Common myeloid progenitor, CD34-positive (primary cell): ENCODE measurements around the gene ERMN.
A peak's percentile ranks its signal among the peaks of the same experiment; 100 is the strongest.

Source experiments
- CTCF ChIA-PET: fragments of 350-600 bp; sonication (Branson Sonifier 250); formaldehyde crosslinking; loops from one replicate; lab custom pipeline; 2021; ENCODE audit warnings: antibody characterized with exemption; lab: Charles Lee
- POLR2A ChIA-PET: fragments of 350-600 bp; sonication (Branson Sonifier 250); formaldehyde crosslinking; loops from one replicate; lab custom pipeline; 2021; ENCODE audit warnings: antibody characterized with exemption; lab: Charles Lee
- DNase-seq, 3 donors: peaks; one replicate each; pipeline versions ENCODE4 v3.0.0 to v3.0.0-alpha.2; 2013
- H3K27ac ChIP-seq, 2 experiments: 1 replicate in 1 of 2; 2 replicates in 1 of 2; pipeline ENCODE4 v1.7.0; 2013; ENCODE audit warnings: inconsistent platforms in 2 of 2, low read length in 2 of 2, mild to moderate bottlenecking in 2 of 2, low read depth in 1 of 2, moderate library complexity in 1 of 2; ENCODE audit not compliant: severe bottlenecking in 2 of 2, insufficient read depth in 1 of 2, poor library complexity in 1 of 2
- H3K27me3 ChIP-seq, 5 experiments: replicated peaks in 2 of 5; 1 replicate in 3 of 5; 2 replicates in 2 of 5; pipeline versions ENCODE4 v1.6.1 to v1.7.0; 2013; ENCODE audit warnings: low read length in 4 of 5, mild to moderate bottlenecking in 2 of 5, moderate library complexity in 2 of 5, inconsistent platforms in 1 of 5; ENCODE audit not compliant: insufficient read depth in 5 of 5, control insufficient read depth in 4 of 5
- H3K36me3 ChIP-seq, 4 experiments: 1 replicate in 2 of 4; 2 replicates in 2 of 4; pipeline versions ENCODE4 v1.6.1 to v1.7.0; 2013; ENCODE audit warnings: low read length in 3 of 4, control low read depth in 1 of 4, mild to moderate bottlenecking in 1 of 4; ENCODE audit not compliant: control insufficient read depth in 4 of 4, insufficient read depth in 4 of 4
- H3K4me1 ChIP-seq, 4 experiments: 1 replicate in 3 of 4; 2 replicates in 1 of 4; pipeline versions ENCODE4 v1.6.1 to v1.7.1; 2013; ENCODE audit warnings: low read length in 3 of 4, mild to moderate bottlenecking in 3 of 4, control low read depth in 1 of 4, inconsistent platforms in 1 of 4, moderate library complexity in 1 of 4; ENCODE audit not compliant: control insufficient read depth in 4 of 4, insufficient read depth in 4 of 4; ENCODE audit errors: control extremely low read depth in 1 of 4
- H3K4me3 ChIP-seq, 7 experiments: 1 replicate in 4 of 7; 2 replicates in 3 of 7; pipeline versions ENCODE4 v1.5.1 to v1.7.0; 2013; ENCODE audit warnings: mild to moderate bottlenecking in 7 of 7, low read length in 6 of 7, moderate library complexity in 6 of 7, inconsistent platforms in 2 of 7, low read depth in 2 of 7, control low read depth in 1 of 7; ENCODE audit not compliant: insufficient read depth in 4 of 7, control insufficient read depth in 1 of 7; ENCODE audit errors: extremely low read depth in 1 of 7
- H3K9me3 ChIP-seq, 5 experiments: 1 replicate in 4 of 5; 2 replicates in 1 of 5; pipeline versions ENCODE4 v1.6.1 to v1.7.1; 2013; ENCODE audit warnings: low read length in 4 of 5, mild to moderate bottlenecking in 2 of 5, inconsistent platforms in 1 of 5, low read depth in 1 of 5, moderate library complexity in 1 of 5; ENCODE audit not compliant: control insufficient read depth in 4 of 5, insufficient read depth in 2 of 5; ENCODE audit errors: control extremely low read depth in 1 of 5
- WGBS: methylation state at CpG from one replicate; pipeline ENCODE4 v1.1.5; 2013; ENCODE audit not compliant: insufficient coverage; 5-methylcytosine and 5-hydroxymethylcytosine counted together

ERMN gene

DNA sequence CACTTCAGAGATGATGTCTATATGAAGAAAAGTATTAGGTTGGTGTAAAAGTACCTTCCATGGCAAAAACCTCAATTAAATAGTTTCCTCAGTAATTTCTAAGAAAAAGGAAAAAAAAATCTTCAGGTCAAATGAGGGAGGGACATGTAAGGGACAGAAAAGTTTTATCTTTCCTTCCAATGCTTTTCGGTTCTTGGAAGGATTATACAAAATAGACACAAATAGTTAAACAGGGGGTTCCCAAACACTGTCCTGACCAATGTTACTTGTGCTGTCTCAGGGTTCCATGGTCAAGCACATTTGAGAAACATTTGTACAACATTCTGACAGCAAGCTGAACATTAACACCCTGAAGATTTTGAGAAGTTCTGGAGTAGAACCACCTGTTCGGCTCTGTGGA lies 22.0 kb downstream of the ERMN start:
- no peaks in the 10 kb centered on the region for H3K9me3 ChIP-seq
- H3K4me3 ChIP-seq: no peak overlapping the region
- H3K4me1 ChIP-seq: peaks cover 0 to 9% (median 3%) of the 10 kb centered on the region in 4 experiments
- ChIA-PET POLR2A (no interaction called here), CTCF (interaction anchor here (0.6 to 9.2 kb wide), 13 partner anchors 15 to 470 kb away, joined by 3 to 91 read pairs (median 8); partner anchors contain the start of gene ERMN)
- no peak for DNase-seq
- peaks cover 0 to 2% (median 0%) of the 10 kb centered on the region in 5 experiments for H3K27me3 ChIP-seq
- H3K36me3 ChIP-seq: no peaks in the 10 kb centered on the region
- H3K27ac ChIP-seq: no peak overlapping the region
- 0% methylated on average over 1 of the region's 2 CpGs for WGBS

DNA sequence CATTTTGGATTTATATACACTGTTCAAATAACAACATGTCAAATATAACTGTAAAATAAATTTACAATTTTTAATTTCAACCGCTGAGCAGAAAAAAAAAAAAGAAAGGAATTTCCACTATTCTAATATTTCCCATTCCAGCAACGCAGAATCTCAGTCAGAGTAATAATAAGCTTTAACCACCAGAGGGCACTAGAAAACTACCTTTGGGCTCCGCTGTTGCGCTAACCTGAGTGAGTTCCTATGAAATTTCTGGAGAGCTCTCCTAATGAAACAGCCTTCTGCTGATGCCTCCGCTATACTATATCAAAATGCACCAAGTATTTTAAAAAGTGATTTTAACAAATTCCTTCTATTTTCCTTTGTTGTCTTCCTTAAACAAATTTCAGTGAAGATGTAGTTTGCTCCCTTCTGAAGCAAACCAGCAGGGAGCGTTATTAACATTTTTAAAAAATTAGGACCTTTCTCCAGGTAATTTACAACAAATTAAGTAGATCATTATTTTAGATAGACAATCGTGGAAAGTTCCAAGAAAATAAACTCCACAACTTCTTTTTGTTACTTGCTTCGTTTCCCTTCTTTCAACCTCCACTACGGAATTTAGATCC lies 23.0 kb downstream of the ERMN start:
- 8% methylated on average over 4 of the region's 9 CpGs for WGBS

DNA sequence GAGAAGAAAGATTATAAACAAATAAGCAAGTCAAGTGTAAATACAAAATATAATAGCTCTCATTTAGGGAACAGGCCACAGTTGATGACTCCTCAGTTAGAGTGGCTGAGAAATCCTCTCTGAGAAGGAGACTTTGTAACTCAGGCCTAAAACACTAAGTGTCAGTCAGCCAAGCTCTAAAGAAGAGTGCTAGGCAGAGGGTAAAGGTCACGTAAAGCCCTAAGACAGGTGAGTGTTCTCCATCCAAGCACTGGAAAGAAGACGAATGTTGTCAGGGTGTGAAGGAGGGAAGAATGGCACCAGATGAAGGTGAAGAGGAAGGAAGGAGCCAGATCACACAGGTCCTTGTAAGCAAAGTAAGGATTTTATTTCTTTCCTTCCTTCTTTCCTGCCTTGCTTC lies 24.3 kb downstream of the ERMN start:
- Histone ChIP-seq H3K4me3 (no peak overlapping the region), H3K27ac (no peak overlapping the region), H3K9me3 (no peaks in the 10 kb centered on the region), H3K4me1 (peaks cover 0 to 1% (median under 1%) of the 10 kb centered on the region in 4 experiments), H3K36me3 (no peaks in the 10 kb centered on the region), H3K27me3 (peaks cover 0 to 2% (median 0%) of the 10 kb centered on the region in 5 experiments)
- 100% methylated on average over 2 of the region's 2 CpGs for WGBS
- no peak for DNase-seq
- ChIA-PET POLR2A (no interaction called here), CTCF (interaction anchor here (0.7 to 9.2 kb wide), 13 partner anchors 8 to 473 kb away, joined by 3 to 91 read pairs (median 11); partner anchors contain the start of gene ERMN)

More for the DNA sequence above, 23.0 kb downstream of the ERMN start:
- Histone ChIP-seq H3K4me1 (peaks cover 0 to 9% (median 3%) of the 10 kb centered on the region in 4 experiments), H3K27me3 (peaks cover 0 to 2% (median 0%) of the 10 kb centered on the region in 5 experiments), H3K4me3 (peak overlapping the region in 1 of 7 experiments; percentile 27), H3K36me3 (no peaks in the 10 kb centered on the region), H3K27ac (no peak overlapping the region), H3K9me3 (no peaks in the 10 kb centered on the region)
- DNase-seq: peak; percentile 45 to 64 (median 58)
- ChIA-PET POLR2A (no interaction called here), CTCF (interaction anchor here (0.6 to 9.2 kb wide), 30 partner anchors 9 to 1697 kb away, joined by 3 to 91 read pairs (median 5); partner anchors contain the start of gene ERMN)

DNA sequence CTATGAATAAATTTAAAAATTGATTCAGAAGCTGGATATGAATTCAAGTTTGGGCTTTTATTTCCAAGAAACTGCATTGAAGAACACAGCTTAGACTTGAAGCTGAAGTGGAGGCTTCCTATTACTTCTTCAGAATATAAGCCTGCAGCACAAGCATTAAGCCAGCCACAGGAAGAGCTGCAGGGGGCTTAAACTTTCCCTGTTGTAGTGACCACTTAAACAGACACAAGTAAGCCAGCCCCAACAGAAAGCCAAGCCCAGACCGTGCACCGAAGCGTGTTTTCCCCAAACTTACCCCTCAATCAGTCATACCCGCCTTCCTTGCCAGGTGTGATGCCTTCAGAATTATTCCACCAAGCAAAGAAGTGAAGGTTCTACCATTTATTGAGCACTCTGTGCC lies 28.7 kb downstream of the ERMN start:
- CTCF ChIA-PET: no interaction called here
- POLR2A ChIA-PET: no interaction called here
- H3K27ac ChIP-seq: no peak overlapping the region
- H3K27me3 ChIP-seq: peaks cover 0 to 2% (median 0%) of the 10 kb centered on the region in 5 experiments
- no peaks in the 10 kb centered on the region for H3K36me3 ChIP-seq
- H3K4me1 ChIP-seq: no peaks in the 10 kb centered on the region
- 100% methylated on average over 3 of the region's 4 CpGs for WGBS
- DNase-seq: no peak
- no peaks in the 10 kb centered on the region for H3K9me3 ChIP-seq
- no peak overlapping the region for H3K4me3 ChIP-seq

DNA sequence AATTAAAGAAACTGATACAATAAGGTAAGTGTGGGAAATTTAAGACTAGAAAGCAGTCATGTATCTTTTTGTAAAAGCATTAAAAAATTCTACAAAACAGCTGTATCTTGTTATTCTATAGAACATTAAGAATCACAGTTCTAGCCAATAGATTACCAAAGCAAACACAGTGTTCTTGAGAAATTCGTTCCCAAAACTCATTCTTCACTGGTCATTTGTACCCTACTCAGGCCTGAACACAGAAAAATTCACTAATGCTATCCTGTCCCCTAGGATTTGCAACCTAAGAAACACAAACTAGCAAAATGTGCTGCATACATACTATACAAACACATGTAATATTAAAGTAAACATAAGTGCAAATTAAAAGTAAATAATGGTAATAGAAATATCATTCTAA lies 29.1 kb downstream of the ERMN start:
- ChIA-PET POLR2A (no interaction called here), CTCF (interaction anchor here (0.9 kb wide), 1 partner anchor 9 kb away, joined by 3 read pairs; no protein-coding TSS in a partner anchor)
- no peaks in the 10 kb centered on the region for H3K36me3 ChIP-seq
- H3K27ac ChIP-seq: no peak overlapping the region
- WGBS: 100% methylated on average over 1 of the region's 1 CpG
- DNase-seq: no peak
- H3K9me3 ChIP-seq: no peaks in the 10 kb centered on the region
- H3K4me1 ChIP-seq: no peaks in the 10 kb centered on the region
- no peak overlapping the region for H3K4me3 ChIP-seq
- H3K27me3 ChIP-seq: peaks cover 0 to 2% (median 0%) of the 10 kb centered on the region in 5 experiments

DNA sequence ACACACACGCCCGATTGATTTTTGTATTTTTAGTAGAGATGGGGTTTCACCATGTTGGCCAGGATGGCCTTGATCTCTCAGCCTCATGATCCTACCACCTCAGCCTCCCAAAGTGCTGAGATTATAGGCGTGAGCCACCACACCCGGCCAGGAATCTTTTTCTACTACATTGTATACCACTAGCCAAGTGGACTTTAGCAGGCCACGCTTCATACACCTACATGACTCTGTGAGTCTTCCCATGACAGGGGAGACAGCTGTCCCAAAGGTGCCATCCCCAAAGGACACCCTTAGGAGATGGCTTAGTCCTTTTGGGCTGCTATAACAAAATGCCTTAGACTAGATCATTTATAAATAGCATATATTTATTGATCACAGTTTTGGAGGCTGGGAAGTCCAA lies 32.8 kb downstream of the ERMN start:
- CTCF ChIA-PET: interaction anchor here (2.4 kb wide), 1 partner anchor 9 kb away, joined by 11 read pairs; no protein-coding TSS in a partner anchor
- no peak for DNase-seq
- POLR2A ChIA-PET: no interaction called here
- H3K9me3 ChIP-seq: no peaks in the 10 kb centered on the region
- H3K27ac ChIP-seq: no peak overlapping the region
- no peaks in the 10 kb centered on the region for H3K27me3 ChIP-seq
- H3K4me1 ChIP-seq: peaks cover 0 to 6% (median 2%) of the 10 kb centered on the region in 4 experiments
- no peak overlapping the region for H3K4me3 ChIP-seq
- 100% methylated on average over 3 of the region's 5 CpGs for WGBS
- no peaks in the 10 kb centered on the region for H3K36me3 ChIP-seq

DNA sequence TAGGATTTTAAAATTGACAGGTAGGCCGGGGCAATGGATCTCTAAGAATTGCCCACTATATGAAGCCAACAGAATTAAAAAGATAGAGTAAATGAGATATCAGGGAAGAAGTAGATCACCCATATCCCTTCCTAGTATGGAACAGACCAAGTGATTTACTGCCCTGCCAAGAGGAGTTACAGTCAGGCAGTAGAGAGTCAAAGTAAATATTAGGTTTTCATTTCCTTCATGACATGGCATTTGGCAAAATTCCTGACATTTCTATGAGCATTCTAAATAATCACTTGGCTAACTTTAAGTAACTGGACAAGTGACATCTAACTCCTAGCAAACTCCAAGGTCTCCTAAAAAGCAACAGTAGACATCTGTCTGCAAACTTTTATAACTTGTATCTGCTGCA lies 34.6 kb downstream of the ERMN start:
- no peak overlapping the region for H3K27ac ChIP-seq
- DNase-seq: no peak
- H3K9me3 ChIP-seq: no peaks in the 10 kb centered on the region
- CTCF ChIA-PET: no interaction called here
- WGBS: no CpG with 5 or more reads among the region's 1 CpG
- no peaks in the 10 kb centered on the region for H3K27me3 ChIP-seq
- H3K4me1 ChIP-seq: peaks cover 0 to 6% (median 2%) of the 10 kb centered on the region in 4 experiments
- POLR2A ChIA-PET: no interaction called here
- no peaks in the 10 kb centered on the region for H3K36me3 ChIP-seq
- no peak overlapping the region for H3K4me3 ChIP-seq
